Activated naive CD8-positive, alpha-beta T cell treated with anti-CD3 and anti-CD28 coated beads, Interleukin-2, amount 50 U/mL, for 16 hours (primary cell): ENCODE measurements around the gene CCL28.

Experiments
- DNase-seq: peaks from one replicate; pipeline ENCODE4 v3.0.0-alpha.2; 2020; ENCODE audit warnings: low read depth, low spot score

The CCL28 gene

DNA sequence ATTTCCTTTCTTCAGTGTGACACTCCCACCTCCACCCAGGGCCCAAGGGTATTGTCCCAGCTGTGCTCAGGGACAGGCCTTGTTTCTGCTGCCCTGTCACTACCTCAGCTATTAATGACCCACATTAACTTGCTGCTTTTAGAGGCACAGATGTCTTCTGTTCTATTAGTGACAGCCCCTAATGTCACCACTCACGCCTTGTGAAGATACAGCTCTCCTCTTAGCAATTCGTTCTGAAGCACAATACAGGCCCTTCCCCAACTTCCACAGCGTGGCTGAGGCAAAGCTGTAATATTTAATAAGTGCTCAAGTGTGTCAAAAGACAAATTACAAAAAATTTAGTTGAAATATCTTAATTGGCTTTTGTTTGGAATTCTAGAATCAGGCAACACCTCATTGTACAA is 54.3 kb downstream of the CCL28 start:
- DNase-seq: no peak

DNA sequence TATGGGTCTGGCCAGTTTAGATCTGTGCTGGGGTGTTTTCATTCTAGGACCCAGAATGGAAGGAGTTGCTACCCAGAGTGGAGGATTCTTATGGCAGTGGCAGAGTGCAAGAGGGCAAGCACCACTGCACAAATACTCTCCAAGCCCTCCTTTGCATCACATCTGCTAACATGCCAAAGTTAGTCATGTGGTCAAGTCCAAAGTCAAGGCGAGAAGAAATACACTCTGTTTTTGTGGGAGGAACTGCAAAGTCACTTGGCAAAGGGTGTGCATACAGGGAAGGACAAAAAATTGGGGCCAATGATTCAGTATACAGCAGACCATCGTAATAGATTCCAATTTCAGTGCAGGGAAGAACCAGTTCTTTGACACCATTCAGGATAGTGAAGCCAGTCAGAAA is 55.1 kb downstream of the CCL28 start:
- no peak for DNase-seq

DNA sequence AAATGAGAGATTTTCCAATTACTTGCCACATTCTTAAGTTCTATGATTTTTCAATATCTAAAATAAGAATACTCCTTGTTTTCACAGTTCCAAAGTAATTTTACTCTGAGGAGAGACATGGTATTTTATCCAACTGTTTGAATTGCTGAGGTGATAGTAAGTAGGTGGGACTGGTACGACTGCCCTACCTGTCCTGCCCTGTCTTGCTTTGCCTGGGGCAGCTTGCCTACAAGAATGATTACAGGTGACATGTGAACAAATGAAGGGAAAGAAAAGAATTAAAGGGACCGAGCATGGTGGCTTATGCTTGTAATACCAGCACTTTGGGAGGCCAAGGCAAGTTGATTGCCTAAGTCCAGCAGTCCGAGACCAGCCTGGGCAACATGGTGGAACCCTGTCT is 57.4 kb downstream of the CCL28 start:
- DNase-seq: no peak

DNA sequence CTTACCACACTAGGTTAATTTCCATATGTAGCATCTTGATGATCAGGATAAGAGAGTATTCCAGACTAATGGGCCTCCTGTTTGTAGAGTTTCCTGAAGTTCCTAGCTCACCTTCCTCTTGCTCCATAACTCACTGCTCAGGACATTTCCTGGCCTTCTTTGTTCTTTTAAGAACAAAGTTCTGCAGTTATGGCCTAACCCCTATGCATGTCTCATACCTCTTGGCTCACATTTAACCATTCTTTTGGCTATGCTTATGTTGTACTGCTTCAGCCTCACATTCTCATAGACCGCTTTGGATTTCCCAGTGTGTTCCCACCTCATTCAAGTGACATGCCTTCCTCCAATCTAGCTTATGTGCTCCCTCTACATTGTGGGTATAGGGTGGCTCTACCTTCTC is 58.5 kb downstream of the CCL28 start:
- DNase-seq: no peak

DNA sequence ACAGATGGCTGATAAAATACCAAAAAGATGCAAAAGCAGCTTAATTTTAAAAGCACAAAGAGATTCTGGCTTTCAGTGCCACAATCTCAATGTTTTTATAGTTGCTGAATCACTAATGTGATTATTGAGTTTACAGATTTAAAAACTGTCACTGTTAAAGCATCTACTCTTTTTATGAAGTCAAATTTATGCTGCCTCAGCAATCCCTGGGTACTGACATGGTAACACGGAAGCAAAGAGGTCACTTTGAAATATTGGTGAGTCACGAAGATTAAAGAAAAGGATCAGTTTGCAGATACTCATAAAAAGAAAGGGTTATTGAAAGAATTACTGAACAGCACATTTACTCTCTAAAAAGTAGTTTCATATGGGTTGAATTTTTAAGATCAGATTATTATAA is 59.3 kb downstream of the CCL28 start:
- DNase-seq: no peak

DNA sequence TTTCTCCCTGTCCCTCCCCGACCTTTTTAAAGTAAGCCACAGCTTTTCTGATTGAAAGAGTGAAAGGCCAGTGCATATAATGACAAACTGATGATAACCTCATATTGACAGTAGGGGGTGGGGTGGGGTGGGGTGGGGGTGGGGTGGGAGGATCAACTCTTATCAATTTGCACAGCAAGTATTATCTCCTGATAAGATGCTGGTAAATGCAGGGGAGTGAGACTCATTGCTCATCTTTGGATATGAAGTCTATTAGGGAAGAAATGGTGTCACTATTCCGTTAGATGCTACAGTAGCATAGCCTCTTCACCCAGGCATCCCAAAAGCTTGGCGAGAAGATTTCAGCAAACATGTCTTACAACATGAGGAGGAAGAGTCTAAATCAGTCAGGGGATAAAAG is 60.1 kb downstream of the CCL28 start:
- no peak for DNase-seq

DNA sequence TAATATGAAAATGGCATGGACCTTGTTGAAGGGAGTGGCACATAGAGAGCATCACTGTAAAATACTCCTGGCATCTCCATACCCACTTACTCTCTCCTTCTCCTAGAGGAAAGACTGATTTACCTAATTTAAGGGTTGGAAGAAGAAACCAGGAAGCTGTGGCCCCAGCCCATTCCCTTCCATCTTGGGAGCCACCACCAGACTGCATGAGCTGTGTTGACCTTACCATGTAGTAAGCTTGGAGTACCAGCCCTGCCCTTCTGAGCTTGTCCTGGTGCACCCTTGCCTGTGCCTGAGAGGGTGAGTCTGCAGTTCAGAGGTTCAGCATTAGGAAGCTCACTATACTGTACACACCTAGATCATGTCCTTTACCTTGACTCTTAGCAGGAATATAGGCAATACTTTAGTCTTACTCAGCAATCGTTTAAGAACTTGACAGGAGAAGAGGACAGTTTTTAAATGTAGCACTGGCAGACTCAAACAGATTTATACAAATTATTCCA is 63.3 kb downstream of the CCL28 start:
- no peak for DNase-seq

DNA sequence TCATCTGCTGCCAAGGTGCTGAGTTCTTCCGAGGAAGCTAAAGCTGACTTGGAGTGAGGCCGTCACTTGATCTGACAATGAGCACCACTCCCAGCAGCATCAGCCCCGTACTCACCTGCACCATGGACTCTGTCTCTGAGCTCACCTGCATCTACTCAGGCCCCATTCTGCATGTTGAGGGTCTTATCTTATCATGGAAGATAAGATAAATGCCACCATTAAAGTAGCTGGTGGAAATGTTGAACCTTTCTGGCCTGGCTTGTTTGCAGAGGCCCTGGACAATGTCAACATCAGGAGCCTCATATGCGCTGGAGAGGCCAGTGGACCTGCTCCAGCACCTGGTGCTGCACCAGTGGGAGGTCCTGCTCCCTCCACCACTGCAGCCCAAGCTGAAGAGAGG is 64.0 kb downstream of the CCL28 start:
- DNase-seq: no peak

DNA sequence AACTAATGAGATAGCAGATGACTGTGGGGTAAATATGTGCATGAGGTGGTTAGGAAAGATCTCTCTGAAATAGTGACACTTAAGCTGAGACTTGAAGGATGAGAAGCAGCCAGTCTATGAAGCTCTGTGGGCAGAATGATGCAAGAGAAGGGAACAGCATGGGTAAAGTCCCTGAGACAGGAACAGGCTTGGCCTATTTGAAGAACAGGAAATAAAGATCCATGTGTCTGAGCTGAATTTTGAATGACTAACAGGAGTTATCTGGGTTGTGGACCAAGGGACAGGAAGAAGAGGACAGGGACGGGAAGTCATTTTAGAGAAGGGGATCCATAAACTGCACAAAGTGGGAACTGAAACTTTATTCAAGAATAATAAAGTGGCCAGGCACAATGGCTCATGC is 73.3 kb downstream of the CCL28 start:
- no peak for DNase-seq

DNA sequence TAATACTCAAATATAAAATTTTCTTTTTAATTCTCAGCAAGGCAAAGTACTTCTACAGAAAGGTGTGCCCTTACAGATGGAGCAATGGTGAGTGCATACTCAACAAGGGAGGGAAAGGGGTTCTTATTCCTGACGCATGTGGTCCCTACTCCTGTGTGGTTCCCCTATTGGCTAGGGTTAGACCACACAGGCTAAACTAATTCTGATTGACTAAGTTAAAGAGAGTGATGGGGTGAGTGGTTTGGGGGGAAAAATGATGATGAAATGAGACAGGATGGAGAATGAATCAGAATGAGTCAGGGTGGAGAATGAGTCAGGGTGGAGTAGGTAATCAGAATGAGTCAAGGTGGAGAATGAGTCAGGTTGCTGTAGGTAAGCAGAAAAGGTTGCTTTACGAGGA is 76.0 kb downstream of the CCL28 start:
- DNase-seq: no peak

DNA sequence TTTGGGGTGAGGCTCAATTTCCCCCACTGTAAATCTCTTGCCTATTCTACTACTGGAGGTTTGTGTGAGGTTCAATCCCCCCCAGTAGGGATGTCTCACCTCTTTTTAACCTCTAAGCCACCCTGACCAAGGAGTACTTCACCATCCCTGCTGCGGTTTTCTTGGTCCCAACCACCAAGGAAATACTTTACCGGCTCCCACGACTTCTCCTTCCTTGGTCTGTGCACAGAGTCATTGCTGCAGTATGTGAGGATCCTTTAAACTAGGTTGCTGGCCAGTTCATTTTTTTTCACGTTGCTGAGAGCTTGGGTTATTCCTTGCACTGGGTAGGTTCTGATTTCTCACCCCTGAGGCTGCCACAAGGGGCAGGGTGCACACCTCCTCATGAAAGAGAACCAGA is 76.5 kb downstream of the CCL28 start:
- DNase-seq: no peak

DNA sequence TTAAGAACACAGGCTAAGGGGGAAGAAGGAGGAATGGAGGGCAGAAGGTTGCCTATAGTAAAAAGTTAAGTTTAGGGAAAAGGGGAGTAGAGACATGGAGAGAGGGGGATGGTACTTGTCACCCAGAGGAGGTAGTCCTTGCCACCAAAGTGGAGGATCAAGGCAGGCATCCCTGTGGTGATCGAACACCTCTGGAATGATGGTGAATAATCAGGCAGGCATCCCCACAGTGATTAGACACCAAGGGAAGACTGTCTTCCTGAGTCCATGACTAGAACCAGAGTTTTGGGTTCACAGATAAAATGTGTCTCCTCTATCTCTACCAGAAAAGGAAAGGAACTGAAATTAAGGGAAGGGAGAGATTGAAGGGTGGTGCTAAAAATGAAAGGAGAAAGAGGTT is 79.8 kb downstream of the CCL28 start:
- DNase-seq: no peak
